Putamen (tissue), 1 donor: ENCODE results near the gene PCK2.

Experiments
- DNase-seq: peaks from one replicate; pipeline ENCODE4 v3.0.0-alpha.2; 2016; ENCODE audit warnings: low spot score

Gene PCK2

DNA sequence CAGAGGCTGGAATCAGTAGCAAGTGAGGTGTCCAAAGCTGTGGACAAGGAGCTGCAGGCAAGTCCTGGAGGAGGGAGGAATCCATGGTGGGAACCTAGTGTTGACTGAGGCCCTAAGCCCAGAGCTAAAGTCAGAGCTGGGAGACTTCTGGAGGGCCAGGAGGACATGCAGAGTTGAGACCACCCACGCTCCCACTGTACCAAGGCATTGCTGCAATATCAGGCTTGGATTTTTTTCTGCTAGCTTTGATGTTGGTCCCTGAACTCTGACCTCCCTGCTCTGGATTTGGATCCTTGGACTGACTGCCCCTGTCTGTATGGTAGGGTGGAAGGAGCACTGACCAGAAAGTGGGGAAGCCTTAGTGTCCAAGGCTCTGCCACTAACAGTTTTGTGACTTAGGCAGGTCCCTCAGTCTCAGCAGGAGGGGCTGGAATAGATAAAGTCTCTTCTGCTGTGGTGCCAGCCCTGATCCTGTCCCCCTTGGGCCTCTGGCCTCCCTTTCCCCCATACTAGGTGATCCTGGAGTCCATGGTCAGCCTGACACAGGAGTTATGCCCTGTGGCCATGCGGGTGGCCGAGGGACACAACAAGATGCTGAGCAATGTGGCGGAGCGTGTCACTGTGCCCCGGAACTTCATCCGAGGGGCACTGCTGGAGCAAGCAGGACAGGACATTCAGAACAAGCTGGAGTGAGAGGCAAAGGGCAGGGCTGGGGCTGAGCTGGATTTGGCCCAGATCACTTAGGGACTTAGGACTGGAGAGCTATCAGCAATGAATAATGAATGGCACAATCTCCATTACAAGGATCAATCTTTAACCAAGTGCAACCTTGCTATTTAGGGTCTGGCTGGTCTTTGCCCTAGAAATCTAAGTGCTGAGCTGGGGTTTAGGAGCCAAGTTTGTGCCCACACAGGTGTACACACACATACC is 32.9 kb upstream of the PCK2 start:
- no peak for DNase-seq

DNA sequence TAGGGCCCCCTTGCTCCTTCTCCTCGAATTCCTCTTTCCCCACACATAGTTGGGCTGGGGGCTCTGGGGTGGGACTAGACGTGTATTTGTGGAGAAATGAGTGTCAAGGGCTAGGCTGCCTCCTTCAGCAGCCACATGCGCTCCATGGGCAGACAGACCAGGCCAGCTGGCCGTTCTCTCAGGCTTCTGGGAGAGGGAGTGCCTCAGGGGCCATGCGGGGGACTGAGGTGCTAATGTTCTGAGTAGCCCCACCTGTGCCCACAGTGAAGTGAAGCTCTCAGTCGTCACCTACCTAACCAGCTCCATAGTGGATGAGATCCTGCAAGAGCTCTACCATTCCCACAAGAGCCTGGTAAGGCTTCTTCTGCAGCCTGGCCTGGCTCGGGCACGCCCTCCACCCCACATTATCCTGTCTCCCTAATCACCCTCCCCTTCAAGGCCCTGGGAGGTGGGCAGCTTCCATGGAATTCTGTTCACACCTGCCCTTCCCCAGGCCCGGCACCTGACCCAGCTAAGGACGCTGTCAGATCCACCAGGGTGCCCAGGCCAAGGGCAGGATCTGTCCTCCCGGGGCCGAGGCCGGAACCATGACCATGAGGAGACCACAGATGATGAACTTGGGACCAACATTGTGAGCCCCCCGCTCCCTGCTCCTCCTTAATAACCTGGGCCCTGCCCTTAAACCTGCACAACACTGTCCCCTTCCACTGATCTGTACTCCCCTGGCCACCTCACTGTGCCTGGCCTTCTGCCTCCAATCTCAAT is 31.7 kb upstream of the PCK2 start:
- DNase-seq, result no peak

DNA sequence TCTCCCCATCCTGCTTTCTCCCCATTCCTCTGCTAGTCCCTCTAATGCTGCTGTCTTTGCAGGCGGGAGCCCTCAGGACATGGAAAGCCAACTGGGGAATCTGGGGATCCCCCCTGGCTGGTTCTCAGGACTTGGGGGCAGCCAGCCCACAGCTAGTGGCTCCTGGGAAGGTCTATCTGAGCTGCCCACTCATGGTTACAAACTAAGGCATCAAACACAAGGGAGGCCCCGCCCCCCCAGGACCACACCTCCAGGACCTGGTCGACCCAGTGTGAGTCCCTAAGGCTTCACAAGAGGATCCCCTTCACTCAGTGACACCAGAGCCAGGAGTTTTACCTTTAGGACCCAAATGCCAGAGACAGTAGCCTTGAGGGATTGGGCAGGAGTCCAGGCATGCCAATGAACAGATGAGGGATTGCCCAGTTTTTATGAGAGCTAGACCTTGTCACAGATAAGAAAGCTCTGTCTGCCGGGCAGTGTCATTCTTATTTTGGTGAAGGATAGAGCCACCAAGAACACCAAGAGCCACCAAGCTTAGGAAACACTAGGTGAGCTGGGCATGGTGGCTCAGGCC is 30.8 kb upstream of the PCK2 start:
- DNase-seq, result no peak

DNA sequence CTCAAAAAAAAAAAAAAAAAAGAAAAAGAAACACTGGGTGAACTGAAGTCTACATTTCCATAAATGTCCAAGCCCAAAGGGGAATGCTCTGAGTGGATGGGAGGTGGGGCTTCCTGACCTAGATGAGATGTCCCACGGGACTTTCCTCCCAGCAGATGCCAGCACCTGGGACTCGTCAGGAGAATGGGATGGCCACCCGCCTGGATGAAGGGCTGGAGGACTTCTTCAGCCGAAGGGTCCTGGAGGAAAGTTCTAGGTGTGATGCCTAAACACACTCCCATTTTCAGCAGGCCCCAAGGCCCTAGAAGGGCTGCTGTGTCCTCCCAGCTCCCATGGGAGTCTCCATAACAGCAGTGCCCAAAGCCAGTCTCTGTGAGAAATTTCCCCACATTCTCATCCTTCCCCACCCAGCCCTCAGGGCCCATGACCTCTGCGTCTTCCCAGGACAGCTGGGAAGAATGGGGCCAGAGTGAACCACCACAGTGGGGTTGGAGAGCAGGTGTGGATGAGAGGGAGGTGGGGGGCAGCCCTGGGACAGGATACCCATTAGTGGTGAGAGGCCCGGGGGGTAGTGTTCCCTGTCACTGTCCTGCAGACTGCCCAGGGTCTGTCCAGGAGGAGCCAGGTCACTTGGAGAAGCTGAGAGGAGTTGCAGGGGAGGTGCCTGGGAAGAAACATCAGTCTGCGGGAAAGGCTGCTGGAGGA is 29.9 kb upstream of the PCK2 start:
- no peak for DNase-seq

DNA sequence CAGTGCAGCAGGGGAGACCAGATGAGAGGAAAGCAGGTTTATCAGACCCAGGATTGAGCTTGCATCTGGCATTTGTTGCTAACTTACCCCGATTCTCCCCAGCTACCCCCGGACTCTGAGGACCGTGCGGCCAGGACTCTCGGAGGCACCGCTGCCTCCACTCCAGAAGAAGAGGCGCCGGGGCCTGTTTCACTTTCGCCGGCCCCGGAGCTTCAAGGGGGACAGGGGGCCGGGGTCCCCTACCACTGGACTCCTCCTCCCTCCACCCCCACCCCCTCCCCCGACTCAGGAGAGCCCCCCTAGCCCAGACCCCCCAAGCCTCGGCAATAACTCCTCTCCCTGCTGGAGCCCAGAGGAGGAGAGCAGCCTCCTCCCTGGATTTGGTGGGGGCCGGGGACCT is 29.3 kb upstream of the PCK2 start:
- no peak for DNase-seq

DNA sequence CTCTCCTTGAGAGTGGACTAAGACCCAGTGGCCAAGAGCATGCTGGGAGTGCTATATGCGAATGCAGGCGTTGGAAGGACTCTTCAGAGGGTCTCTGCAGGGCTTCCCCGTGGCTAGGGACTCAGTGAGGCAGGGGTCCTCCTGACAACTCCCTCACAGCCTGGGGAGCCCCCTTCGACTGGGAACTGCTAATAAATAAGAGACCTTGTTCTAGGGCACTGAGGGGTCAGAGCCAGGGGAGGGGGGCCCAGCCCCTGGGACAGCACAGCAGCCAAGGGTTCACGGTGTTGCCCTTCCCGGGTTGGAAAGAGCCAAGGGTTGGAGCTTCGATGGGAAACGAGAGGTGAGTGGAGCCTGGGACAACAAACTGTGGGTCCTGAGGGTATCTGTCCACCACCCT is 28.7 kb upstream of the PCK2 start:
- no peak for DNase-seq

DNA sequence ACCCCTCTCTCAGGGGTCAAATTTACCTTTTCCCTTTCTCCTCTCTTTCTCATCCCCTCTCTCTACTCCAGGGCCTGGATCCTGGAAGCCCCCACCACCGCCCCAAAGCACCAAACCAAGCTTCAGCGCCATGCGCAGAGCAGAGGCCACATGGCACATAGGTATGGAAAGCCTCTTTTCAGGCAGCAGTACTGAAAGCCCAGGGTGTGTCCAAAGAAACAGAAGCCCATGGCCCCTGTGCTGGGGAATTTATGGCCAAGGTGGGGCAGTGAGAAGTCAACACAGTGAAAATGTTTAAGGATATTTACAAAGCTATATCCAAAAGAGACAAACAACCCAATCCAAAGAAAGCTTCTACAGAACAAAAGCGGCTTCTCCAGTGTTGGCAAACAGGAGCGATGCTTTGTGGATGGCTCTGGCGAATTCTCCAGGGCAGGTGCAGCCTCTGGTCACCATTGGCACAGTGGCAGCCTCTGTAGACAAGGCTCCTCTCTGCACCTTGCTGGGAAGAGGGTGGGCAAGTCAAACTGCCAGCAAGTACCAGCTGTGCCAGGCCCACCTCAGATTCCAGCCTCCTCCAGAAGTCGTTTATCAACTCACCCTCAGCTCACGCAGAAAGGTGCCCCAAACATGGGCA is 27.5 kb upstream of the PCK2 start:
- DNase-seq, result no peak

DNA sequence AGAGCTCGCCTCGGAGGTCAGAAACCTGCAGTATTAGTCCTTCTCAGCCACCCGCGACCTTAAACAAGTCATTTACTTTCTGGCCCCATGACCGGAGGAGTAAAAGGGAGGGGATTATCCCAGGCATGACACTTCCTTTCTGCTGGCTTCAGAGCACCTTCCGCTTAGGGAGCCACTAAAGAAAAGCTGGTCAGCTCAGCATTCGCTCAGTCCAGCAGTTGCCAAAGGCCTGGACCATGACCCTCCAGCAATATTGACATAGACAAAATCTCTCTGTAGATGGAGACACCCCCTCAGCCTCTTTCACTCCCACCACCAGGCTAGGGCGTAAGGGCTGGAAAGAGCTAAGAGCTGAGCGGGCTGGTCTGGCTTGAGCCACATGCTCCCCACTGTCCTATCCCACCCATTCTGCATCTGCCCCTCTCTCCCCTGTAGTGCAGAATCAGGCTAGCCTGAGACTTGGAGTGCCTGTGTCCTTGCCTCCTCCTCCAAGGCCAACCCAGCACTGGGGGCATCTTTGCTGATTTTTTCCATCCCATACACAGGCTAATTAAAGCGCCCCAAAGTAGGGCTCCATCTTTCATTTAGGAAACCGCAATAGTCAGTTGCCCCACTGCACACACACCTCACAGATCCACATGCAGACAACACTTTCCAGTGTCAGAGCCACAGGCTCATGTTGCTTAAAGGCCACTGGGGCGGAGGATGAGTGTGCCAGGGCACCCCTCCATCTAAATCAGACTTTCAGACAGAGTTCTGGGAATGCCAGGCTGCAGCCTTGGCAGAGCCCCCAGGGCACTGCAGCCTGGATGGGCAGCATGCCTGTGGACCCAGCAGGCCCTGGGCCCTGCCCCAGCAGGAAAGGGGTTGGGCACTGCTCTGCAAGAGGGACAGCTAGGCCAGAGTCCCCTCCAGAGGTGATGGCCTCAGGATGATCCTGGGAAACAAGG is 26.7 kb upstream of the PCK2 start:
- DNase-seq, result no peak

DNA sequence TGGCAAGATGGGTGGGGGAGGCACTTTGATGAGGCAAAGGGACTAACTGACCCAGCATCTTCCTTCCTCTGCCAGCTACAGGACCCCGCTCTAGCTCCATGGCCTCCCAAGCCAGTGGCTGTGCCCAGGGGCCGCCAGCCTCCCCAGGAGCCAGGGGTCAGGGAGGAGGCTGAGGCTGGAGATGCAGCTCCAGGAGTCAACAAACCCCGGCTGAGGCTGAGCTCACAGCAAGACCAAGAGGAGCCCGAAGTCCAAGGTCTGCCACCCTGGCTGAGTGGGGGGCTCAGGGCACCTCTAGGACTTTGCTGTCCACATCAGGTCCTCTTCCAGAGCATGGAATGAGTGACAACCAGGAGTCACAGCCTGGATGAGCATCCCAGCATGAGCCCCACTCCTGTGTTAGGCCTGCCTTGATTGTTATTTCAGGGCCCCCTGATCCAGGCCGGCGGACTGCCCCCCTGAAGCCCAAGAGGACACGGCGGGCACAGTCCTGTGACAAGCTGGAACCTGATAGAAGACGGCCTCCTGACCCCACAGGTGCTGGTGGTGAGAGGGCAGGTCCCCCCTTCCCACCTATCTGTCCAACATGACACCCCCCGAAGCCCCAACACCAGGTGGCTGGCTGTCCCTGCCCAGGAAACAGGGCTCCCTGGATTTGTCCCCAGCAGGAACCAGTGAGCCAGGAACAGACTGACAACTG is 25.2 kb upstream of the PCK2 start:
- DNase-seq, result no peak

DNA sequence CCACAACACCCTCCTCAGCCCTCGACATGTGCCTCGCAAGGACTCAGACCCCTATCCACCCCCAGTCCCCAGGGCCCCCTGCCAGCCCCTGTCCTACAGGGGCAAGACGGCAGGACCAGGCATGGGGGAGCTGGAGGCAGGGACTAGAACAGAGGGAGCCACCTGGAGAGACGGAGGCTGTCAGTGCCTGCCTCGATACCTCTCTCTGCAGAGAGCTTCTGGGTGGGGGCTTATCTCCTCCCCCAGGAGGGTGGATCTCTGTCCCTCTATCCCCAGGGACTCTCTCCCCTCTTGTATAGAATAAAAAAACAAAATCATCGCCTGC is 24.7 kb upstream of the PCK2 start:
- DNase-seq, result no peak

DNA sequence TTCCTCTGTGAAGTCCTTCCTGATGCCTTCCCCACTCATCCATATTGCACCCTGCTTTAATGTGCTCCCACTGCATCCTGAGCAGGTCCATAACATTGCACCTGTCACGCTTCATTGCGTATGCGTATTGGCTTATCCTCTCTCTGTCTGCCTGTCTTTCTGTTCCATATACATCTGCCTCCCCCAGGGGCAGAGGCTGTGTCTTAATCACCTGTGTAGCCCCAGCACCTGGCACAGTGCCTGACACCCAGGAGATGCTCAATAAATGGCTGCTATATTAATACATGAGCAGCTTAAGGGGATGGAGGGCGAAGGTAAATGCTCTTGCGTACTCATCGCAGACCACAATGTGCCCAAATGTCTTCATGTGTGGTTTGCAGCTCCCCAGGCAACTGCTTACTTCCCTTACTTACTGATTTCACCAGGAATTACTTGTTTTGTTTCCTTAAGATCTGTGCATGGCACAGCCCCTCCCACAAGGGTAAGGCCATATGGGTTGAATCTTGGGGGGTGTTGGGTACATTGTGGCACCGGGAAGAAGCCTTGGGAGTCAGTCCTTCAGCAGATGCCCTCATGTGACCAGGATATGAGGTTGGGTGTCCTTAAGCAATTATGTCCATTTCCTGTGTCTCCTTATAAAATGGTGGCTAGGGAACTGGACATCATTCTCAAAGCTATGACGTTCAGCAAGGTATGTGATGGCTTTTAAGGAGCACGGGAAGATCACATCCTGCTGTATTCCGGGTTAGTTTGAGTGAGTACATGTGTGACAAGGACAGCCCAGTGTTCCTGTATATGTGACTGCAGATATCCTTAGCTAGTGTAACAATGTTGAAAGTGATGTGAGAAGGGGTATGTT is 23.6 kb upstream of the PCK2 start:
- no peak for DNase-seq

DNA sequence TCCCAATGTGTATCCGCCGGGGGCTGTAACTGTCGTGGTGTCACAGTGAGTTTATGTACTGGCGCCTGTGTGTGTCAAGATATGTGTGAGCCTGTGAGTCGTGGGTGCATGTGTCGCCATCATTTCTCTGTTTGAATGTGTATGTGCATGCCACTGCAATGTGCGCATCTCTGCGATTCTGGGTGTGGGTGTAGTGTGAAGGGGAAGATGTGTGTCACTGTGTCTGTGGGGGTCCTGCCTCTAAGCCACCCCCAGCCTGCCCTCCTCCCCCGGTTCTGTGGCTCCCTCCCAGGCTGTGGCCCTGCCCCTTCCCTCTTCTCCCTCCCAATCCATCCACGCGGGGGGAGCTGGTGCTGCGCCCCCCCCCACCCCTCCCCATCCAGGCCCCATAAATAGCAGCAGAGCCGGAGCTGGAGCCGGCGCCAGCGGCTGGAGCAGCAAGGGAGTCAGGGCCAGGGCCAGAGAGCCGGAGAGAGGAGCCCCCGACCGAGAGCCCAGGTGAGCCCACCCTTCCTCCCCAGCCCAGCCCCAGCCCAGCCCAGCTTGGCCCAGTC is 22.9 kb upstream of the PCK2 start, which contains the start of gene CPNE6:
Gene CPNE6 (plus strand): TSS at position 419 of the 554 bp plus-strand sequence. CDS start 1,375 bp downstream, outside the sequence.
- peak; percentile 50 for DNase-seq

DNA sequence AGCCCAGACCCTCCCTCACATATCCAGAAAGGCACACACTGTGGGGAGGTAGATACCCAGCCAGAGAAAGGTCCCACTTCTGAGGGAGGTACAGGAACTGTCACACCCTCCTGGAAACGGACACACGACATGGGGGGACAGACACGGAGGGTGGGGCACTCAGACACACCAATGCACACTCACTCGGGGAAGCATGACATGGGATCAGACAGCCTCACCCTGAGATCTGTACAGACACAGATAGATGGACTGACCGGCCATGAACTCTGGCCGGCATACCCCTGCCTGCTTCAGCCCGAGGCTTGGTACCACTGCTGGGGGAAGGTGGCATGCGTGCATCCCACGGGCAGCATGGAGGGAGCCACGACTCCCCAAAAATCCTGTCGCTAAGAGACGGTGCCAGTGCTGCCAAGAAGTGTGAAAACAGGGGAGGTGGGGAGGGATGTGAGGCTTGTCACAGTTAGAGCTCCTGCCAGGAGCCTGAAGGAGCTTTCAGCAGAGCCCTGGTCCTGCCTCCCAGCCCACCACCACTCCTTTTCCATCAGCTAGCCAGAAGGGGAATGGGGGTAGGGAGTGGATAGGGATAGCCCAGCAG is 22.2 kb upstream of the PCK2 start:
- DNase-seq, result peak; percentile 58

DNA sequence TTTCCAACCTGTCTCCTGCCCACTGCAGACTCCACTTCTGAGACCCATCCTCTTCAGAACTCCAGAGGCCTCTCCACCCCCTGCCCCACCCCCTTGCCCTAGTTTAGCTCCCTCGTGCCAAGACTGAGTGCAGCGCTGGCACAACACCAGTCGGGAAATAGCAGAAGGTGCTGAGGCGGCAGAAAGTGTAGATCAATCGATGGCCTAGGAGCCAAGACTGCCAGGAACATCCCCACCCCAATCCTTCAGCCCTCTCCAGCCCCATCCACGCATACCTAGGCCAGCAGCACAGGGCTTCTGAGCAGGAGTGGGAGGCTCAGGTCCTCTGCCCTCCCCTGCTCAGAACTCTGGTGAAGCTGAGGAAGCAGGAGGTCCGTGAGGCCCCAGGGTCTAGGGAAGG is 21.7 kb upstream of the PCK2 start:
- no peak for DNase-seq

DNA sequence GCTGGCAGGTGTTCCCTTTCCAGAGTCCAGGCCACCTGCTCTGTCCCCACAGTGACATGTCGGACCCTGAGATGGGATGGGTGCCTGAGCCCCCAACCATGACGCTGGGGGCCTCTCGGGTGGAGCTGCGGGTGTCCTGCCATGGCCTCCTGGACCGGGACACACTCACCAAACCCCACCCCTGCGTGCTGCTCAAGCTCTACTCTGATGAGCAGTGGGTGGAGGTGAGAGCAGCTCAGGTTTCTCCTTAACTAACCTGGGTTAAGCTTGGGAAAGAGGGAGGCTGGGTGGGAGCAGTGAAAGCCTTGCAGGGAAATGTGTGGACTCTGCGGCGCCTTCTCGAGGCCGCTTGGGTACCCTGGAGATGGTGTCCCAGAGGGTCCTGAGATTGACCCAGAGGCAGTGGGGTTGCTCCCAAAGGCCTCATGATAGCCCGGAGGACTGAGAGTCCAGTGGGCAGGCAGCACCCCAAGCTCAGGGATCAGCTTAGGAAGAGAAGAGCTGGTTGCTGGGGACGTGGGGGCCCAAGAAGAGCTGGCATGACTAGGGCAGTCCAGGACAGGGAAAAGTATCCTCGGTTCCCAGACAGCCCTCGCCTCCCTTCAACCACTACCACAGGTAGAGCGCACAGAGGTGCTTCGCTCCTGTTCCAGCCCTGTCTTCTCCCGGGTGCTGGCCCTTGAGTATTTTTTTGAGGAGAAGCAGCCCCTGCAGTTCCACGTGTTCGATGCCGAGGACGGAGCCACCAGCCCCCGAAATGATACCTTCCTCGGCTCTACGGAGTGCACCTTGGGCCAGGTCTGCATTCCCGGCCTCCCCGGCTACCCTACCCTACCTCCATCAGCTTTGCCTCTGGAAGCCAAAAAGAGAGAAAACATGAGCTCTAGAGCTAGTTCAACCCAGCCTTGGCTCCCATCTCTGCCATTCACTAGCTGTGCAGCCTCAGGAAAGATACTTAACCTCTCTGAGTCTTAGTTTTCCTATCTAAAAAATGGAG is 20.9 kb upstream of the PCK2 start:
- DNase-seq, result no peak

DNA sequence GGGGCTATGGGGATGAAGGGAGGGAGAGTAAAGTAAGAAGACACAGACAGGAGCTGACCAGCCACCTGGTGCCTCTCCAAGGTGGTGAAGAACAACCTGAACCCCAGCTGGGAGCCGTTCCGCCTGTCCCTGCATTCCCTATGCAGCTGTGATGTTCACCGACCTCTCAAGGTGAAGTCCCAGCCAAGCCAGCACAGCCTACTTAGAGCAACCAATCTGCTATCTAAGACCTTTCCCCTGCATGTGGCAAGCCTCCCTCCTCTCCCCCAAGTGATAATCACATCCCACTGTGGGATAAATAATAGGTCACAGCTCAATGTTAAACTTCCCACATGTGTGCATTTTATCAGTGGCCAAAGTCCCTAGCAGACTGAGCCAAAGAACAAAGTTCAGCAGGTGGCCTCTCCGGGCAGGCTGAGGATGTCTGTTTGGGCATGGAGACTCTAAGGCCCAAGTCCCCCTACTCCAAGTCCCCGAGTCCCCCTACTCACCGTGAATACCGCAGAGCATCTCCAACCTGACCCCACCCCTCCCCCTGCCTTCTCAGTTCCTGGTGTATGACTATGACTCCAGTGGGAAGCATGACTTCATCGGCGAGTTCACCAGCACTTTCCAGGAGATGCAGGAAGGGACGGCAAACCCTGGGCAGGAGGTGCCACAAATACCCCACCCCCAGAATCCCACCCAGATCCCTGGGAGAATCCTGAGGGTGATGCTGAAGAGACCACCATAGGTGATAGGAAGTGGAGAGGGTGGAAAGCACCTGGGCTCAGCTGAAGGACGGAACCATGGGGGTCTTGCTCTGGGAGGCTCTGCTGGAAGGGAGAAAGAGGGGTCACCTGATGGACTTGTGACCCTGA is 19.3 kb upstream of the PCK2 start:
- no peak for DNase-seq
